Choroid plexus epithelial cell (primary cell): ENCODE measurements around the gene PCDHGB6.
"Not testable (repeated sequence)": the region's sequence is repeated elsewhere in the genome, so short reads cannot be mapped to it uniquely, and the experiment has no call there.

ENCODE experiments used
- DNase-seq: peaks from one replicate; pipeline ENCODE4 v3.0.0-alpha.2; 2010; ENCODE audit warnings: low read depth
- H3K4me3 ChIP-seq: 2 replicates; pipeline ENCODE4 v1.5.1; 2011; ENCODE audit warnings: low read depth, mild to moderate bottlenecking, control low read depth, low read length, moderate library complexity
- CTCF ChIP-seq: conservative IDR thresholded peaks from 2 replicates; pipeline ENCODE4 v1.5.1; 2011; ENCODE audit warnings: low read depth, mild to moderate bottlenecking, control low read depth, inconsistent platforms, low read length, moderate library complexity

The PCDHGB6 gene

GRCh38 chr5:141403387-141403786 is 4.4 kb upstream of the PCDHGB6 start:
- no peak for DNase-seq
- no peak for TF ChIP-seq CTCF
- H3K4me3 ChIP-seq, result no peak overlapping the region

GRCh38 chr5:141409598-141410306 is 1.9 kb downstream of the PCDHGB6 start:
- TF ChIP-seq CTCF, result no peak
- DNase-seq, result no peak
- H3K4me3 ChIP-seq, result no peak overlapping the region

GRCh38 chr5:141411575-141411974 is 3.8 kb downstream of the PCDHGB6 start:
- H3K4me3 ChIP-seq, result no peak overlapping the region
- DNase-seq, result no peak
- TF ChIP-seq CTCF, result no peak

- peak; percentile 83 for DNase-seq
Measured at GRCh38 chr5:141412854-141413539, 5.2 kb downstream of the PCDHGB6 start, which contains the start of gene PCDHGA10. PCDHGA10 (plus strand) TSS chr5:141412987; CDS start chr5:141413176, 189 bp downstream.

DNA sequence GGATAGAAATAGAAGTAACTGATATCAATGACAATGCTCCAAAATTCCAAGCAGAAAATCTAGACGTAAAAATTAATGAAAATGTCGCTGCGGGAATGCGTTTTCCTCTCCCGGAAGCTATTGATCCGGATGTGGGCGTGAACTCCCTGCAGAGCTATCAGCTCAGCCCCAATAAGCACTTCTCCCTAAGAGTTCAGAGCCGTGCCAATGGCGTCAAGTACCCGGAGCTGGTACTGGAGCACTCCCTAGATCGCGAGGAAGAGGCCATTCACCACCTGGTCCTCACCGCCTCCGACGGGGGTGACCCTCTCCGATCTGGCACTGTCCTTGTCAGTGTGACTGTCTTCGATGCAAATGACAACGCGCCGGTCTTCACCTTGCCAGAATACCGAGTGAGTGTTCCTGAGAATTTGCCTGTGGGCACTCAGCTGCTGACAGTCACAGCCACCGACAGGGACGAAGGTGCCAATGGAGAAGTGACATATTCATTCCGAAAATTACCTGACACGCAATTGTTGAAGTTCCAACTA is 5.8 kb downstream of the PCDHGB6 start:
- no peak for DNase-seq
- H3K4me3 ChIP-seq, result peak overlapping the region; percentile 57
- TF ChIP-seq CTCF, result no peak

More at GRCh38 chr5:141412854-141413539, 5.2 kb downstream of the PCDHGB6 start, which contains the start of gene PCDHGA10:
- H3K4me3 ChIP-seq, result peak within 1 kb of the TSS; percentile 57
- peak; percentile 75 for TF ChIP-seq CTCF

DNA sequence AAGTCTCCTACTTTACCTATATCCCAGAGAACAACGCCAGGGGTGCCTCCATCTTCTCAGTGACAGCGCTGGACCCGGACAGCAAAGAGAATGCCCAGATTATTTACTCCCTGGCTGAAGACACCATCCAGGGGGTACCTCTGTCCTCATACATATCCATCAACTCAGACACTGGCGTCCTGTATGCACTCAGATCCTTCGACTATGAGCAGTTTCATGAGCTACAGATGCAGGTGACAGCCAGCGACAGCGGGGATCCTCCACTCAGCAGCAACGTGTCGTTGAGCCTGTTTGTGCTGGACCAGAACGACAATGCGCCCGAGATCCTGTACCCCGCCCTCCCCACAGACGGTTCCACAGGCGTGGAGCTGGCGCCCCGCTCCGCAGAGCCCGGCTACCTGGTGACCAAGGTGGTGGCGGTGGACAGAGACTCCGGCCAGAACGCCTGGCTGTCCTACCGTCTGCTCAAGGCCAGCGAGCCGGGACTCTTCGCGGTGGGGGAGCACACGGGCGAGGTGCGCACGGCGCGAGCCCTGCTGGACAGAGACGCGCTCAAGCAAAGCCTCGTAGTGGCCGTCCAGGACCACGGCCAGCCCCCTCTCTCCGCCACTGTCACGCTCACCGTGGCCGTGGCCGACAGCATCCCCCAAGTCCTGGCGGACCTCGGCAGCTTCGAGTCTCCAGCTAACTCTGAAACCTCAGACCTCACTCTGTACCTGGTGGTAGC is 6.9 kb downstream of the PCDHGB6 start:
- H3K4me3 ChIP-seq, DNase-seq: not testable (repeated sequence)

GRCh38 chr5:141415275-141415618 is 7.4 kb downstream of the PCDHGB6 start:
- H3K4me3 ChIP-seq, DNase-seq: not testable (repeated sequence)
